ENCODE data around the gene EPX.

The EPX gene

DNA sequence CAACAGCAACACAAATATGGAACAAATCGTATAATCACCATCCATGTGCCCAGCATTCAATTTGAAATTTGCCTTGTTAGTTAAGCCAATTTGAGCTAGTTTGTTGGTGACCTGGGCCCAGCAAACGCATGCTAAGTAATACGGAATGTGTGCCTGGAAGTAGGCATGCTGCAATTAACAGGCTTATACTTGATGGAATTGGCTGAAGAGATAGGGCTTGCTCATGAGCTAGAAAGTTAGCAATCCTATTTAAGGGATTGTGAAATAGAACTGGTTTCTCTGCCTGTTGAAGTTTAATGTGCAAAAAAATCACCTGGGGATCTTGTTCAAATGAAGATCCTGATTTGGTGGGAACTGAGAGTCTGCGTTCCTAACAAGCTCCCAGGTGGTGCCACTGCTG, 37.4 kb downstream of the EPX start:
- Histone ChIP-seq H3K27ac (replicated peaks) (no peak overlapping the region), H3K4me3 (replicated peaks; ENCODE audit: insufficient read depth, low read length) (no peak overlapping the region), H3K27me3 (ENCODE audit: insufficient read depth, poor library complexity, severe bottlenecking) (no peaks in the 10 kb centered on the region)
- TF ChIP-seq REST (IDR thresholded peaks at IDR 0.05; ENCODE audit: insufficient replicate concordance, low read depth) (no peak), GABPA (IDR thresholded peaks at IDR 0.05; ENCODE audit: low read depth) (no peak), CTCF (IDR thresholded peaks at IDR 0.05; ENCODE audit: insufficient read depth, low read length) (no peak), SPI1 (IDR thresholded peaks at IDR 0.05; ENCODE audit: borderline replicate concordance, low read depth) (no peak), POLR2AphosphoS5 (IDR thresholded peaks at IDR 0.05; ENCODE audit: low read depth) (no peak)
- no peak for DNase-seq (ENCODE audit: low read depth in 1 of 2, low spot score in 1 of 2)

- TF ChIP-seq SPI1 (IDR thresholded peaks at IDR 0.05; ENCODE audit: borderline replicate concordance, low read depth) (no peak), REST (IDR thresholded peaks at IDR 0.05; ENCODE audit: insufficient replicate concordance, low read depth) (no peak), CTCF (IDR thresholded peaks at IDR 0.05; ENCODE audit: insufficient read depth, low read length) (no peak), POLR2AphosphoS5 (IDR thresholded peaks at IDR 0.05; ENCODE audit: low read depth) (no peak), GABPA (IDR thresholded peaks at IDR 0.05; ENCODE audit: low read depth) (no peak)
- DNase-seq (ENCODE audit: low read depth in 1 of 2, low spot score in 1 of 2), result no peak
These were observed 39.1 kb downstream of the EPX start for GRCh38 chr17:58231641-58232040.

DNA sequence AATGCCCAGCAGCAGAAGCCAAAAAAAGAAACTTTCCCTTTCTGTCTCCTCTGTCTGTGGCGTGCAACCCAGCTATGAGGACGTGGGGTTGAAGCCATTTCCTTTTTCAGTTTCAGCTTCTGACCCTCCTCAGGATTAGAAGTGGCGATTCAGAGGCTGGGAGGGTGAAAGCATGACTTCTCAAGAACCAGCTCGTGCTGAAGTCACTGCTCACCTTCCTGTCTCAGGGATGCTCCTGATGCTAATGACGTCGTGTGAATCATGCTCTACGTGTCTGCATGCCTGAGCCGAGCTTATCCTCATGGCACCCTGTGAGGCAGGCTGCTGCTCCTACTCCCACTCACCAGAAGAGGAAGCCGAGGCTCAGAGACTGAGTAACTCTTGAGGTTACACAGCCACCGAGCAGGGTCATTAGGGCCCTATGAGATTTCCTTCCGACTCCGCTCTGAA, 40.2 kb downstream of the EPX start:
- peak; percentile 22 for TF ChIP-seq CTCF (IDR thresholded peaks at IDR 0.05; ENCODE audit: insufficient read depth, low read length)
- peak; percentile 18 for TF ChIP-seq REST (IDR thresholded peaks at IDR 0.05; ENCODE audit: insufficient replicate concordance, low read depth)
- no peak for TF ChIP-seq GABPA (IDR thresholded peaks at IDR 0.05; ENCODE audit: low read depth)
- peak; percentile 75 for TF ChIP-seq POLR2AphosphoS5 (IDR thresholded peaks at IDR 0.05; ENCODE audit: low read depth)
- TF ChIP-seq SPI1 (IDR thresholded peaks at IDR 0.05; ENCODE audit: borderline replicate concordance, low read depth), result peak; percentile 77; the same call in 1 of the 2 replicates
- peak; percentile 94 for DNase-seq (ENCODE audit: low read depth in 1 of 2, low spot score in 1 of 2)
- H3K4me3 ChIP-seq (replicated peaks; ENCODE audit: insufficient read depth, low read length), result no peak overlapping the region
- no peak overlapping the region; the same call in 1 of the 2 replicates for H3K27ac ChIP-seq (replicated peaks)
- H3K27me3 ChIP-seq (ENCODE audit: insufficient read depth, poor library complexity, severe bottlenecking), result no peaks in the 10 kb centered on the region

More at GRCh38 chr17:58231641-58232040, 39.1 kb downstream of the EPX start:
- no peaks in the 10 kb centered on the region for H3K27me3 ChIP-seq (ENCODE audit: insufficient read depth, poor library complexity, severe bottlenecking)
- no peak overlapping the region for H3K4me3 ChIP-seq (replicated peaks; ENCODE audit: insufficient read depth, low read length)
- H3K27ac ChIP-seq (replicated peaks), result no peak overlapping the region
